Neural cell (in vitro differentiated cells): ENCODE results near the gene PRKAR1A. TPM values are rescaled to one million over a fixed set of nuclear protein-coding genes. Genes with fewer than 3 reads are reported as not detected.

Experiments used
- H2AFZ ChIP-seq: fragments of 200-600, 300-800 bp; sonication (generic), shearing (Covaris generic); 2 replicates; pipeline ENCODE4 v1.6.0; 2014; ENCODE audit warnings: low read depth, mild to moderate bottlenecking, antibody characterized with exemption, low read length, moderate library complexity
- H3F3A ChIP-seq: fragments of 200-600 bp; shearing (Covaris generic); 2 replicates; pipeline ENCODE4 v1.6.1; 2016; ENCODE audit warnings: mild to moderate bottlenecking, moderate library complexity, mixed read lengths, antibody characterized with exemption, low read length; ENCODE audit not compliant: insufficient read depth, poor library complexity, severe bottlenecking
- H3K27ac ChIP-seq: fragments of 200-600, 300-800 bp; sonication (generic), shearing (Covaris generic); 2 replicates; pipeline ENCODE4 v1.5.1; 2014; ENCODE audit warnings: mild to moderate bottlenecking, low read length, moderate library complexity
- H3K27me3 ChIP-seq: fragments of 300-800, 200-600 bp; sonication (generic), shearing (Covaris generic); 2 replicates; pipeline ENCODE4 v1.6.0; 2014; ENCODE audit warnings: mild to moderate bottlenecking, low read depth, low read length, moderate library complexity; ENCODE audit not compliant: insufficient read depth
- H3K36me3 ChIP-seq: fragments of 300-800, 200-600 bp; sonication (generic), shearing (Covaris generic); 2 replicates; pipeline ENCODE4 v1.5.1; 2014; ENCODE audit warnings: mild to moderate bottlenecking, antibody characterized with exemption, low read length, moderate library complexity; ENCODE audit not compliant: insufficient read depth
- H3K4me2 ChIP-seq: fragments of 300-800, 200-600 bp; sonication (generic), shearing (Covaris generic); 2 replicates; pipeline ENCODE4 v1.6.0; 2014; ENCODE audit warnings: mild to moderate bottlenecking, low read length
- H3K4me3 ChIP-seq: fragments of 300-800, 200-600 bp; sonication (generic), shearing (Covaris generic); 2 replicates; pipeline ENCODE4 v1.5.1; 2014; ENCODE audit warnings: mild to moderate bottlenecking, low read length, moderate library complexity
- H3K79me2 ChIP-seq: fragments of 200-600 bp; shearing (Covaris generic); replicated peaks from 2 replicates; pipeline ENCODE4 v1.6.0; 2014; ENCODE audit warnings: mild to moderate bottlenecking, low read length, moderate library complexity; ENCODE audit not compliant: insufficient read depth
- H3K9ac ChIP-seq: fragments of 300-800, 200-600 bp; sonication (generic), shearing (Covaris generic); 2 replicates; pipeline ENCODE4 v1.6.1; 2016; ENCODE audit warnings: mild to moderate bottlenecking, low read length, mixed read lengths
- H3K9me2 ChIP-seq: fragments of 200-600 bp; shearing (Covaris generic); 2 replicates; pipeline ENCODE4 v1.6.1; 2016; ENCODE audit warnings: mild to moderate bottlenecking, low read length, mixed read lengths; ENCODE audit not compliant: insufficient read depth
- H3K9me3 ChIP-seq: fragments of 200-600, 300-800 bp; sonication (generic), shearing (Covaris generic); 2 replicates; pipeline ENCODE4 v1.6.1; 2016; ENCODE audit warnings: mild to moderate bottlenecking, mixed run types, low read length, moderate library complexity, mixed read lengths
- H4K20me1 ChIP-seq: fragments of 200-600 bp; shearing (Covaris generic); 2 replicates; pipeline ENCODE4 v1.6.1; 2016; ENCODE audit warnings: mild to moderate bottlenecking, mixed run types; ENCODE audit not compliant: insufficient read depth
- EP300 ChIP-seq: fragments of 450-650 bp; conservative IDR thresholded peaks from 2 replicates; pipeline ENCODE4 v1.6.1; 2014; ENCODE audit warnings: antibody characterized with exemption, mild to moderate bottlenecking, moderate library complexity; ENCODE audit not compliant: poor library complexity, severe bottlenecking
- EZH2 ChIP-seq: fragments of 200-600, 300-800 bp; shearing (Covaris generic), sonication (generic); IDR thresholded peaks from 2 replicates; pipeline ENCODE4 v1.6.1; 2014; ENCODE audit warnings: antibody characterized with exemption, low read length, borderline replicate concordance, mild to moderate bottlenecking; ENCODE audit not compliant: insufficient read depth, poor library complexity, severe bottlenecking
- MXI1 ChIP-seq: fragments of 450-650 bp; conservative IDR thresholded peaks from 2 replicates; pipeline ENCODE4 v1.6.1; 2014; ENCODE audit warnings: antibody characterized with exemption, mild to moderate bottlenecking; ENCODE audit not compliant: poor library complexity, severe bottlenecking
- RAD21 ChIP-seq: fragments of 450-650 bp; conservative IDR thresholded peaks from 2 replicates; pipeline ENCODE4 v1.6.1; 2014; ENCODE audit warnings: antibody characterized with exemption, mild to moderate bottlenecking, moderate library complexity
- REST ChIP-seq: IDR thresholded peaks from 2 replicates; pipeline ENCODE4 v1.6.1; 2012; ENCODE audit warnings: borderline replicate concordance
- SMC3 ChIP-seq: fragments of 450-650 bp; conservative IDR thresholded peaks from 2 replicates; pipeline ENCODE4 v1.6.1; 2014; ENCODE audit warnings: antibody characterized with exemption, mild to moderate bottlenecking, moderate library complexity; ENCODE audit not compliant: poor library complexity
- TAF1 ChIP-seq: IDR thresholded peaks from 2 replicates; pipeline ENCODE4 v1.6.1; 2012; ENCODE audit warnings: low read depth
- polyA plus RNA-seq: library from polyadenylated mRNA; depleted of rRNA; stranded (reverse); fragments of >200 nt; gene quantifications from 2 replicates; pipeline ENCODE4 v1.2.3, GENCODE V29; 2014
- TF ChIP-seq, protein P1 (sequence below): fragments of 450-650 bp; IDR thresholded peaks from 2 replicates; pipeline ENCODE4 v1.5.1; 2014; ENCODE audit warnings: antibody characterized with exemption, mild to moderate bottlenecking, moderate library complexity; ENCODE audit not compliant: poor library complexity, severe bottlenecking

PRKAR1A gene
- polyA plus RNA-seq, 1 donor from 2014 or later: 539 TPM

- TF ChIP-seq TAF1: no peak
- TF ChIP-seq EP300: no peak
- no peak for TF ChIP-seq REST
- no peak for TF ChIP-seq RAD21
- TF ChIP-seq SMC3: no peak
- TF ChIP-seq, protein P1, sequence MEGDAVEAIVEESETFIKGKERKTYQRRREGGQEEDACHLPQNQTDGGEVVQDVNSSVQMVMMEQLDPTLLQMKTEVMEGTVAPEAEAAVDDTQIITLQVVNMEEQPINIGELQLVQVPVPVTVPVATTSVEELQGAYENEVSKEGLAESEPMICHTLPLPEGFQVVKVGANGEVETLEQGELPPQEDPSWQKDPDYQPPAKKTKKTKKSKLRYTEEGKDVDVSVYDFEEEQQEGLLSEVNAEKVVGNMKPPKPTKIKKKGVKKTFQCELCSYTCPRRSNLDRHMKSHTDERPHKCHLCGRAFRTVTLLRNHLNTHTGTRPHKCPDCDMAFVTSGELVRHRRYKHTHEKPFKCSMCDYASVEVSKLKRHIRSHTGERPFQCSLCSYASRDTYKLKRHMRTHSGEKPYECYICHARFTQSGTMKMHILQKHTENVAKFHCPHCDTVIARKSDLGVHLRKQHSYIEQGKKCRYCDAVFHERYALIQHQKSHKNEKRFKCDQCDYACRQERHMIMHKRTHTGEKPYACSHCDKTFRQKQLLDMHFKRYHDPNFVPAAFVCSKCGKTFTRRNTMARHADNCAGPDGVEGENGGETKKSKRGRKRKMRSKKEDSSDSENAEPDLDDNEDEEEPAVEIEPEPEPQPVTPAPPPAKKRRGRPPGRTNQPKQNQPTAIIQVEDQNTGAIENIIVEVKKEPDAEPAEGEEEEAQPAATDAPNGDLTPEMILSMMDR: no peak
- TF ChIP-seq MXI1: no peak
- no peaks in the 10 kb centered on the region for H3K36me3 ChIP-seq
Measured at GRCh38 chr17:68592009-68592408, 79.8 kb downstream of the PRKAR1A start.

GRCh38 chr17:68592682-68593641, 80.7 kb downstream of the PRKAR1A start:
- Histone ChIP-seq H3F3A (no peaks in the 10 kb centered on the region), H3K9me3 (no peaks in the 10 kb centered on the region), H3K79me2 (no peaks in the 10 kb centered on the region), H4K20me1 (no peaks in the 10 kb centered on the region), H3K9me2 (no peaks in the 10 kb centered on the region), H3K36me3 (no peaks in the 10 kb centered on the region), H3K27ac (no peak overlapping the region), H3K4me3 (no peak overlapping the region), H3K4me2 (no peak overlapping the region), H3K9ac (no peak overlapping the region), H2AFZ (no peak overlapping the region), H3K27me3 (peaks cover 3% of the 10 kb centered on the region)
- no peak for TF ChIP-seq EZH2
- no peak for TF ChIP-seq EP300
- TF ChIP-seq RAD21: no peak
- no peak for TF ChIP-seq SMC3
- TF ChIP-seq, protein P1: no peak
- TF ChIP-seq MXI1: no peak
- TF ChIP-seq REST: no peak
- no peak for TF ChIP-seq TAF1

More at GRCh38 chr17:68592009-68592408, 79.8 kb downstream of the PRKAR1A start:
- Histone ChIP-seq H4K20me1 (no peaks in the 10 kb centered on the region), H3K27me3 (no peaks in the 10 kb centered on the region), H3K4me2 (no peak overlapping the region), H3K9ac (no peak overlapping the region), H3K79me2 (no peaks in the 10 kb centered on the region), H3K27ac (no peak overlapping the region), H3F3A (no peaks in the 10 kb centered on the region), H2AFZ (no peak overlapping the region), H3K9me3 (no peaks in the 10 kb centered on the region), H3K9me2 (no peaks in the 10 kb centered on the region), H3K4me3 (no peak overlapping the region)
